HCT116 (cell line): ENCODE results near the gene ITGA7. TPM values are rescaled to one million over a fixed set of nuclear protein-coding genes. Genes with fewer than 3 reads are reported as not detected.

Experiments
- ATAC-seq: fragments of 200-7000 bp; cut with Tn5 transposase; 2 replicates; pipeline ENCODE4 v1.9.1; 2020; ENCODE audit warnings: mild to moderate bottlenecking, moderate library complexity
- BruUV-seq: library from RNA; stranded (reverse); fragments of 400-500 nt; replicated peaks from 2 replicates; lab custom pipeline; 2021; lab: Mats Ljungman, UMichigan
- CTCF ChIA-PET: fragments of 300-600 bp; sonication (Branson Sonifier 250); formaldehyde crosslinking; loops from one replicate; lab custom pipeline; 2021; ENCODE audit warnings: antibody characterized with exemption; lab: Charles Lee
- POLR2A ChIA-PET: fragments of 300-600, 350-600 bp; sonication (Branson Sonifier 250); formaldehyde crosslinking; loops from one replicate; lab custom pipeline; 2021; ENCODE audit warnings: antibody characterized with exemption; lab: Charles Lee
- RAD21 ChIA-PET, 2 experiments: fragments of 300-600 bp; sonication (Branson Sonifier 250); formaldehyde crosslinking; loops; one replicate each; lab custom pipeline; 2023; ENCODE audit warnings: low total read pairs in 2 of 2; ENCODE audit not compliant: uncharacterized antibody in 2 of 2, unreplicated experiment in 2 of 2, low non-redundant PET in 1 of 2; lab: Charles Lee
- DNase-seq: peaks from one replicate; pipeline ENCODE4 v3.0.0-alpha.2; 2010; ENCODE audit warnings: low read depth, low spot score
- H2AFZ ChIP-seq: fragments of 200-600 bp; shearing (Covaris generic), sonication (generic); 2 replicates; pipeline ENCODE4 v1.6.1; 2017; ENCODE audit warnings: low read depth, mixed run types, mixed read lengths, antibody characterized with exemption, low read length; ENCODE audit not compliant: poor library complexity, severe bottlenecking
- H3K27ac ChIP-seq: 2 replicates; pipeline ENCODE4 v1.5.1; 2012; ENCODE audit warnings: low read depth, low read length
- H3K27me3 ChIP-seq: fragments of 200-600 bp; sonication (generic); 2 replicates; pipeline ENCODE4 v1.6.1; 2016; ENCODE audit warnings: mixed run types, low read length, mixed read lengths; ENCODE audit not compliant: insufficient read depth
- H3K36me3 ChIP-seq, 2 experiments: fragments of 200-500 bp in 1 of 2; fragments of 200-600 bp in 1 of 2; sonication (Bioruptor generic) in 1 of 2; sonication (generic) in 1 of 2; 2 replicates each; pipeline versions ENCODE4 v1.5.1 to v1.6.1; 2014 to 2016; ENCODE audit warnings: low read length in 2 of 2, inconsistent platforms in 1 of 2, mixed read lengths in 1 of 2, mixed run types in 1 of 2; ENCODE audit not compliant: insufficient read depth in 2 of 2, control insufficient read depth in 1 of 2
- H3K4me1 ChIP-seq, 2 experiments: fragments of 200-600 bp in 1 of 2; sonication (generic) in 1 of 2; 2 replicates each; pipeline versions ENCODE4 v1.5.1 to v1.6.1; 2012 to 2017; ENCODE audit warnings: low read length in 2 of 2, inconsistent platforms in 1 of 2, mild to moderate bottlenecking in 1 of 2, mixed read lengths in 1 of 2, mixed run types in 1 of 2, moderate library complexity in 1 of 2; ENCODE audit not compliant: insufficient read depth in 2 of 2, control insufficient read depth in 1 of 2
- H3K4me2 ChIP-seq: fragments of 200-600 bp; sonication (generic); 2 replicates; pipeline ENCODE4 v1.6.1; 2017; ENCODE audit warnings: mixed run types, low read length, mixed read lengths
- H3K4me3 ChIP-seq, 2 experiments: fragments of 200-600 bp in 1 of 2; sonication (generic) in 1 of 2; replicated peaks in 1 of 2; 2 replicates each; pipeline ENCODE4 v1.5.1; 2011 to 2016; ENCODE audit warnings: low read length in 2 of 2, control low read depth in 1 of 2, low read depth in 1 of 2, mild to moderate bottlenecking in 1 of 2, mixed read lengths in 1 of 2, mixed run types in 1 of 2
- H3K79me2 ChIP-seq: fragments of 200-600 bp; sonication (generic); 2 replicates; pipeline ENCODE4 v1.6.1; 2017; ENCODE audit warnings: mild to moderate bottlenecking, mixed run types, low read length, moderate library complexity, mixed read lengths; ENCODE audit not compliant: insufficient read depth
- H3K9ac ChIP-seq: fragments of 200-600 bp; sonication (generic); 2 replicates; pipeline ENCODE4 v1.6.1; 2016; ENCODE audit warnings: low read length, mixed read lengths
- H3K9me2 ChIP-seq: fragments of 200-600 bp; sonication (generic), shearing (Covaris generic); 2 replicates; pipeline ENCODE4 v1.6.1; 2017; ENCODE audit warnings: mixed run types, mild to moderate bottlenecking, moderate library complexity; ENCODE audit not compliant: insufficient read depth
- H3K9me3 ChIP-seq, 2 experiments: fragments of 200-500 bp in 1 of 2; fragments of 200-600 bp in 1 of 2; sonication (Bioruptor generic) in 1 of 2; sonication (generic) in 1 of 2; 2 replicates each; pipeline ENCODE4 v1.6.1; 2014 to 2017; ENCODE audit warnings: low read length in 2 of 2, mixed read lengths in 2 of 2, inconsistent platforms in 1 of 2, low read depth in 1 of 2, mild to moderate bottlenecking in 1 of 2, mixed run types in 1 of 2, moderate library complexity in 1 of 2; ENCODE audit not compliant: control insufficient read depth in 1 of 2, insufficient read depth in 1 of 2
- H4K20me1 ChIP-seq: fragments of 200-600 bp; sonication (generic), shearing (Covaris generic); 2 replicates; pipeline ENCODE4 v1.6.1; 2017; ENCODE audit warnings: mixed run types, mild to moderate bottlenecking, moderate library complexity; ENCODE audit not compliant: insufficient read depth
- CBX3 ChIP-seq: IDR thresholded peaks from 2 replicates; pipeline ENCODE4 v1.6.1; 2012; ENCODE audit warnings: low read depth
- CEBPB ChIP-seq: IDR thresholded peaks from 2 replicates; pipeline ENCODE4 v1.6.1; 2012; ENCODE audit warnings: low read depth
- EGR1 ChIP-seq: IDR thresholded peaks from 2 replicates; pipeline ENCODE4 v1.6.1; 2012; ENCODE audit warnings: low read depth
- EZH2 ChIP-seq: fragments of 200-600 bp; sonication (generic); IDR thresholded peaks from 2 replicates; pipeline ENCODE4 v1.6.1; 2017; ENCODE audit warnings: antibody characterized with exemption, mixed run types
- FOSL1 ChIP-seq: IDR thresholded peaks from 2 replicates; pipeline ENCODE4 v1.6.1; 2012; ENCODE audit warnings: low read depth
- POLR2A ChIP-seq: IDR thresholded peaks from 2 replicates; pipeline ENCODE4 v1.7.0; 2011; ENCODE audit warnings: borderline replicate concordance; ENCODE audit not compliant: insufficient read depth, insufficient read length; ENCODE audit errors: extremely low read depth
- POLR2AphosphoS5 ChIP-seq: IDR thresholded peaks from 2 replicates; pipeline ENCODE4 v1.6.1; 2011; ENCODE audit warnings: mild to moderate bottlenecking, low read depth, low read length, moderate library complexity
- RAD21 ChIP-seq: IDR thresholded peaks from 2 replicates; pipeline ENCODE4 v1.6.1; 2012; ENCODE audit warnings: low read depth, mild to moderate bottlenecking
- SIN3A ChIP-seq: IDR thresholded peaks from 2 replicates; pipeline ENCODE4 v1.6.1; 2012; ENCODE audit warnings: low read depth
- SRF ChIP-seq: IDR thresholded peaks from 2 replicates; pipeline ENCODE4 v1.6.1; 2012; ENCODE audit warnings: low read depth
- YY1 ChIP-seq: IDR thresholded peaks from 2 replicates; pipeline ENCODE4 v1.6.1; 2011; ENCODE audit warnings: low read length, low read depth, moderate library complexity, mild to moderate bottlenecking; ENCODE audit not compliant: insufficient replicate concordance; ENCODE audit errors: extremely low read depth
- intact Hi-C: fragments of 100-400 bp; cut with micrococcal nuclease; formaldehyde crosslinking; loops from 2 replicates; pipeline ENCODE4 v1.10.0; 2022
- total RNA-seq: library from RNA; stranded (reverse); gene quantifications from one replicate; pipeline ENCODE4 v1.2.1, GENCODE V29; 2021; ENCODE audit not compliant: unreplicated experiment
- TF ChIP-seq, protein P1 (sequence below): IDR thresholded peaks from 2 replicates; pipeline ENCODE4 v1.6.1; 2012
- TF ChIP-seq, protein P2 (sequence below): IDR thresholded peaks from 2 replicates; pipeline ENCODE4 v1.6.1; 2011; ENCODE audit warnings: mild to moderate bottlenecking, low read length, moderate library complexity; ENCODE audit not compliant: insufficient replicate concordance; ENCODE audit errors: extremely low read depth
- TF ChIP-seq, protein P3 (sequence below): IDR thresholded peaks from 2 replicates; pipeline ENCODE4 v1.6.1; 2012; ENCODE audit warnings: low read depth

The ITGA7 gene
- total RNA-seq, 1 experiment from 2014 or later, result 17.8 TPM

DNA sequence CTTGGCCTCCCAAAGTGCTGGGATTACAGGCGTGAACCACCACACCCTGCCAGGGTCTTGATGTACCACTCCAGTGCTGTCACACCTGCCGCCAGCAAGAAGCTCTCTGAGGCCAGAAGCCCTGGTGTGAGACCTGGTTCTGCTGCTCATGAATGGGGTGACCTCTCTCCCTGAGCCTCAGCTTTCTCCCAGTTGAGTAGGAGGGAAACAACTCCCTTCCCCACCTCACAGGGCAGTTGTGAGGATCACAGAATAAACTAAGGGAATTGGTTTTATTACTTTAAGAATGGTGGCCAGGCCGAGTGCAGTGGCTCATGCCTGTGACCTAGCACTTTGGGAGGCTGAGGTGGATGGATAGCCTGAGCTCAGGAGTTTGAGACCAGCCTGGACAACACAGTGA is 26.9 kb upstream of the ITGA7 start:
- DNase-seq, result no peak
- Histone ChIP-seq H3K9me2 (no peaks in the 10 kb centered on the region), H3K9ac (no peak overlapping the region), H3K4me1 (peaks cover 20 to 51% of the 10 kb centered on the region in 2 experiments), H3K9me3 (no peaks in the 10 kb centered on the region), H3K27me3 (no peaks in the 10 kb centered on the region), H2AFZ (no peak overlapping the region), H3K4me3 (no peak overlapping the region), H3K36me3 (no peaks in the 10 kb centered on the region), H3K79me2 (no peaks in the 10 kb centered on the region), H3K4me2 (no peak overlapping the region), H3K27ac (no peak overlapping the region), H4K20me1 (no peaks in the 10 kb centered on the region)
- RAD21 ChIA-PET, result no interaction called here
- TF ChIP-seq, protein P1, sequence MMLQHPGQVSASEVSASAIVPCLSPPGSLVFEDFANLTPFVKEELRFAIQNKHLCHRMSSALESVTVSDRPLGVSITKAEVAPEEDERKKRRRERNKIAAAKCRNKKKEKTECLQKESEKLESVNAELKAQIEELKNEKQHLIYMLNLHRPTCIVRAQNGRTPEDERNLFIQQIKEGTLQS, result no peak
- TF ChIP-seq, protein P2, sequence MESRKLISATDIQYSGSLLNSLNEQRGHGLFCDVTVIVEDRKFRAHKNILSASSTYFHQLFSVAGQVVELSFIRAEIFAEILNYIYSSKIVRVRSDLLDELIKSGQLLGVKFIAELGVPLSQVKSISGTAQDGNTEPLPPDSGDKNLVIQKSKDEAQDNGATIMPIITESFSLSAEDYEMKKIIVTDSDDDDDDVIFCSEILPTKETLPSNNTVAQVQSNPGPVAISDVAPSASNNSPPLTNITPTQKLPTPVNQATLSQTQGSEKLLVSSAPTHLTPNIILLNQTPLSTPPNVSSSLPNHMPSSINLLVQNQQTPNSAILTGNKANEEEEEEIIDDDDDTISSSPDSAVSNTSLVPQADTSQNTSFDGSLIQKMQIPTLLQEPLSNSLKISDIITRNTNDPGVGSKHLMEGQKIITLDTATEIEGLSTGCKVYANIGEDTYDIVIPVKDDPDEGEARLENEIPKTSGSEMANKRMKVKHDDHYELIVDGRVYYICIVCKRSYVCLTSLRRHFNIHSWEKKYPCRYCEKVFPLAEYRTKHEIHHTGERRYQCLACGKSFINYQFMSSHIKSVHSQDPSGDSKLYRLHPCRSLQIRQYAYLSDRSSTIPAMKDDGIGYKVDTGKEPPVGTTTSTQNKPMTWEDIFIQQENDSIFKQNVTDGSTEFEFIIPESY, result no peak
- TF ChIP-seq SRF, result no peak
- TF ChIP-seq EZH2, result no peak
- TF ChIP-seq POLR2A, result no peak
- no peak for TF ChIP-seq CEBPB
- TF ChIP-seq POLR2AphosphoS5, result no peak
- TF ChIP-seq SIN3A, result no peak
- no peak for TF ChIP-seq CBX3
- TF ChIP-seq YY1, result no peak
- TF ChIP-seq EGR1, result no peak
- no peak for TF ChIP-seq FOSL1
- no peak for TF ChIP-seq RAD21
- TF ChIP-seq, protein P3, sequence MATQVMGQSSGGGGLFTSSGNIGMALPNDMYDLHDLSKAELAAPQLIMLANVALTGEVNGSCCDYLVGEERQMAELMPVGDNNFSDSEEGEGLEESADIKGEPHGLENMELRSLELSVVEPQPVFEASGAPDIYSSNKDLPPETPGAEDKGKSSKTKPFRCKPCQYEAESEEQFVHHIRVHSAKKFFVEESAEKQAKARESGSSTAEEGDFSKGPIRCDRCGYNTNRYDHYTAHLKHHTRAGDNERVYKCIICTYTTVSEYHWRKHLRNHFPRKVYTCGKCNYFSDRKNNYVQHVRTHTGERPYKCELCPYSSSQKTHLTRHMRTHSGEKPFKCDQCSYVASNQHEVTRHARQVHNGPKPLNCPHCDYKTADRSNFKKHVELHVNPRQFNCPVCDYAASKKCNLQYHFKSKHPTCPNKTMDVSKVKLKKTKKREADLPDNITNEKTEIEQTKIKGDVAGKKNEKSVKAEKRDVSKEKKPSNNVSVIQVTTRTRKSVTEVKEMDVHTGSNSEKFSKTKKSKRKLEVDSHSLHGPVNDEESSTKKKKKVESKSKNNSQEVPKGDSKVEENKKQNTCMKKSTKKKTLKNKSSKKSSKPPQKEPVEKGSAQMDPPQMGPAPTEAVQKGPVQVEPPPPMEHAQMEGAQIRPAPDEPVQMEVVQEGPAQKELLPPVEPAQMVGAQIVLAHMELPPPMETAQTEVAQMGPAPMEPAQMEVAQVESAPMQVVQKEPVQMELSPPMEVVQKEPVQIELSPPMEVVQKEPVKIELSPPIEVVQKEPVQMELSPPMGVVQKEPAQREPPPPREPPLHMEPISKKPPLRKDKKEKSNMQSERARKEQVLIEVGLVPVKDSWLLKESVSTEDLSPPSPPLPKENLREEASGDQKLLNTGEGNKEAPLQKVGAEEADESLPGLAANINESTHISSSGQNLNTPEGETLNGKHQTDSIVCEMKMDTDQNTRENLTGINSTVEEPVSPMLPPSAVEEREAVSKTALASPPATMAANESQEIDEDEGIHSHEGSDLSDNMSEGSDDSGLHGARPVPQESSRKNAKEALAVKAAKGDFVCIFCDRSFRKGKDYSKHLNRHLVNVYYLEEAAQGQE, result no peak
- no TSS peak for BruUV-seq
- no peak for ATAC-seq
- intact Hi-C loops, result loop anchor here (10.0 kb wide), 1 partner anchor 380 kb away; the partner anchor contains the start of genes RPL41 and ZC3H10
- CTCF ChIA-PET, result interaction anchor here (1.1 to 1.5 kb wide), 2 partner anchors 10 to 13 kb away, joined by 3 read pairs; no protein-coding TSS in a partner anchor
- POLR2A ChIA-PET, result no interaction called here
